Fibroblast of the aortic adventitia (primary cell): ENCODE data around the gene MAP10. TPM values are rescaled to one million over a fixed set of nuclear protein-coding genes. Genes with fewer than 3 reads are reported as not detected.

Experiments
- DNase-seq: peaks from one replicate; pipeline ENCODE4 v3.0.0-alpha.2; 2010; ENCODE audit warnings: low read depth
- H3K4me3 ChIP-seq: 2 replicates; pipeline ENCODE4 v1.5.1; 2011; ENCODE audit warnings: low read depth, mild to moderate bottlenecking, control low read depth, low read length, moderate library complexity
- CTCF ChIP-seq: IDR thresholded peaks from 2 replicates; pipeline ENCODE4 v1.5.1; 2011; ENCODE audit warnings: mild to moderate bottlenecking, low read length, control low read depth, inconsistent platforms; ENCODE audit not compliant: insufficient read depth
- total RNA-seq: library from RNA; depleted of rRNA; stranded (reverse); fragments of >200 nt; gene quantifications from 2 replicates; pipeline ENCODE4 v1.2.3, GENCODE V29; 2012; ENCODE audit warnings: low replicate concordance

MAP10 gene
- total RNA-seq, 1 donor = 1.9 TPM

GRCh38 chr1:232786845-232787455 lies 18.3 kb upstream of the MAP10 start:
- DNase-seq = no peak
- H3K4me3 ChIP-seq = no peak overlapping the region
- no peak for TF ChIP-seq CTCF

- no peak overlapping the region for H3K4me3 ChIP-seq
- no peak for TF ChIP-seq CTCF
- DNase-seq = no peak
Observed at GRCh38 chr1:232788235-232788872, 16.9 kb upstream of the MAP10 start.

GRCh38 chr1:232789651-232790050 lies 15.6 kb upstream of the MAP10 start:
- no peak overlapping the region for H3K4me3 ChIP-seq
- no peak for TF ChIP-seq CTCF
- DNase-seq = no peak

GRCh38 chr1:232792949-232793348 lies 12.3 kb upstream of the MAP10 start:
- H3K4me3 ChIP-seq = no peak overlapping the region
- no peak for TF ChIP-seq CTCF
- no peak for DNase-seq

GRCh38 chr1:232793944-232794343 lies 11.3 kb upstream of the MAP10 start:
- TF ChIP-seq CTCF = no peak
- no peak for DNase-seq
- no peak overlapping the region for H3K4me3 ChIP-seq

- no peak for DNase-seq
- TF ChIP-seq CTCF = no peak
- H3K4me3 ChIP-seq = no peak overlapping the region
Observed at GRCh38 chr1:232795497-232796053, 9.6 kb upstream of the MAP10 start.
